ENCODE results near the gene ARID1B. TPM values are rescaled to one million over a fixed set of nuclear protein-coding genes. Genes with fewer than 3 reads are reported as not detected.
"Not testable (repeated sequence)": the region's sequence is repeated elsewhere in the genome, so short reads cannot be mapped to it uniquely, and the experiment has no call there.

The ARID1B gene
- total RNA-seq, 4 donors from 2014 or later = 70.5 to 135 (median 78.2) TPM

GRCh38 chr6:157034436-157035230, 257.5 kb downstream of the ARID1B start:
- DNase-seq (ENCODE audit: low spot score) (no peak), ATAC-seq (ENCODE audit: low FRiP score) (no peak)
- TF ChIP-seq CTCF (IDR thresholded peaks at IDR 0.05) = no peak

GRCh38 chr6:157035546-157035945, 258.4 kb downstream of the ARID1B start:
- no peak for DNase-seq (ENCODE audit: low spot score)

GRCh38 chr6:157036245-157036711, 259.1 kb downstream of the ARID1B start:
- no peak for DNase-seq (ENCODE audit: low spot score)
- no peak for TF ChIP-seq CTCF (IDR thresholded peaks at IDR 0.05)
- peak; percentile 74 for ATAC-seq (ENCODE audit: low FRiP score)

More at GRCh38 chr6:157035546-157035945, 258.4 kb downstream of the ARID1B start:
- no peak for TF ChIP-seq CTCF (IDR thresholded peaks at IDR 0.05)
- no peak for ATAC-seq (ENCODE audit: low FRiP score)

- TF ChIP-seq CTCF (IDR thresholded peaks at IDR 0.05) = no peak
- no peak for ATAC-seq (ENCODE audit: low FRiP score)
- no peak for DNase-seq (ENCODE audit: low spot score)
Observed at GRCh38 chr6:157037165-157037564, 260.0 kb downstream of the ARID1B start.

GRCh38 chr6:157038610-157039009, 261.4 kb downstream of the ARID1B start:
- DNase-seq (ENCODE audit: low spot score) (no peak), ATAC-seq (ENCODE audit: low FRiP score) (no peak)
- TF ChIP-seq CTCF (IDR thresholded peaks at IDR 0.05) = no peak

- not testable (repeated sequence) for ATAC-seq (ENCODE audit: low FRiP score); DNase-seq (ENCODE audit: low spot score)
Observed at GRCh38 chr6:157039639-157040038, 262.5 kb downstream of the ARID1B start.

- TF ChIP-seq CTCF (IDR thresholded peaks at IDR 0.05) = no peak
- no peak for ATAC-seq (ENCODE audit: low FRiP score)
- no peak for DNase-seq (ENCODE audit: low spot score)
Observed at GRCh38 chr6:157040191-157040590, 263.0 kb downstream of the ARID1B start.
